Left lung (tissue), 10 donors: ENCODE measurements around the gene IRX4. TPM values are rescaled to one million over a fixed set of nuclear protein-coding genes. Genes with fewer than 3 reads are reported as not detected.

Source experiments
- ATAC-seq: fragments of 200-7000 bp; cut with Tn5 transposase; one replicate; pipeline ENCODE4 v1.9.1; 2020; ENCODE audit warnings: moderate library complexity
- DNase-seq, 4 donors: peaks; one replicate each; pipeline ENCODE4 v3.0.0-alpha.2; 2013 to 2020
- H3K27ac ChIP-seq, 2 donors: fragments of 200-600 bp; sonication (generic) in 1 of 2; one replicate each; pipeline versions ENCODE4 v1.5.0 to v1.8.0; 2020 to 2021
- H3K27me3 ChIP-seq, 2 donors: fragments of 200-600 bp; sonication (generic) in 1 of 2; one replicate each; pipeline versions ENCODE4 v1.5.0 to v1.8.0; 2020 to 2021
- H3K36me3 ChIP-seq, 2 donors: fragments of 200-600 bp; sonication (generic) in 1 of 2; one replicate each; pipeline versions ENCODE4 v1.5.0 to v1.8.0; 2020 to 2021
- H3K4me1 ChIP-seq, 2 donors: fragments of 200-600 bp; one replicate each; pipeline ENCODE4 v1.8.0; 2021
- H3K4me3 ChIP-seq, 2 donors: fragments of 200-600 bp; sonication (generic) in 1 of 2; one replicate each; pipeline versions ENCODE4 v1.5.0 to v1.8.0; 2020 to 2021; ENCODE audit warnings: mild to moderate bottlenecking in 1 of 2
- H3K9me3 ChIP-seq, 2 donors: fragments of 200-600 bp; sonication (generic) in 1 of 2; one replicate each; pipeline versions ENCODE4 v1.5.0 to v1.8.0; 2020 to 2021
- intact Hi-C, 2 donors: fragments of 100-400 bp; cut with DNase I; formaldehyde crosslinking; loops; one replicate each; pipeline versions ENCODE4 v1.11.2 to v1.14.2; 2022
- polyA plus RNA-seq, 6 donors: library from polyadenylated mRNA; unstranded; fragments of 120-200 nt; gene quantifications; one replicate each; pipeline ENCODE4 v1.2.1, GENCODE V29; 2013; ENCODE audit not compliant: insufficient read length in 6 of 6
- total RNA-seq, 2 donors: library from RNA; stranded (reverse); fragmentation: NEBNext Ultra II Directional; extraction: Animal tissue kit (Norgen Biotek cat#: 25700); gene quantifications; one replicate each; pipeline ENCODE4 v1.2.1, GENCODE V29; 2021
- TF ChIP-seq, protein P1 (sequence below), 2 donors: fragments of 200-600 bp; sonication (generic) in 1 of 2; IDR thresholded peaks; one replicate each; pipeline versions ENCODE4 v1.5.0 to v1.8.0; 2021; ENCODE audit warnings: antibody characterized with exemption in 2 of 2
- donor health status: DM: no; HTN: yes; CAD: no.
- donor health status: DM: no; HTN: no; CAD: no.

The IRX4 gene
- total and polyA plus RNA-seq, 8 donors: not detected

DNA sequence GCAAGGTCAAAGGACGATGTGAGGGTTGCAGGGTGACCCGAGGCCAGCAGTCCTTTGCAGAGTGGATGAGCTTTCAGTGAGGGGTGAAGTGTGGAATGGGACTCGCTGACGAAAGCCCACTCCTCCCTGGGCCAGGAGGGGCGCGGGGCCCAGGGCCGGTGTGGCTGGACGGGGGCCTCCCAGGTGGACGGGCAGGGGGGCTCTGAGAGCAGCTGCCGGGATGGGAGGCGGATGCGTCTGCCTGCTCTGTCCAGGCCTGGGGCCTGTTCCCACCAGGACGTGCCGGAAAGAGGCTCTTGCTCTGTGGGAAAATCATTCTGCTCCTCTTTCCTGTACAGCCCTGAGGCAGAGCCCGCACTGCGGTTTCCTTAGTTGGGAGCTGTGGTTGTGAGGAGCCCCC, 24.3 kb downstream of the IRX4 start:
- intact Hi-C loops: no loop called here
- Histone ChIP-seq H3K4me1 (no peaks in the 10 kb centered on the region), H3K27ac (no peak overlapping the region), H3K36me3 (no peaks in the 10 kb centered on the region), H3K4me3 (no peak overlapping the region), H3K27me3 (peaks cover 14 to 63% of the 10 kb centered on the region in 2 donors), H3K9me3 (no peaks in the 10 kb centered on the region)
- no peak for ATAC-seq
- peak in 1 of 4 donors; percentile 65 for DNase-seq
- TF ChIP-seq, protein P1, sequence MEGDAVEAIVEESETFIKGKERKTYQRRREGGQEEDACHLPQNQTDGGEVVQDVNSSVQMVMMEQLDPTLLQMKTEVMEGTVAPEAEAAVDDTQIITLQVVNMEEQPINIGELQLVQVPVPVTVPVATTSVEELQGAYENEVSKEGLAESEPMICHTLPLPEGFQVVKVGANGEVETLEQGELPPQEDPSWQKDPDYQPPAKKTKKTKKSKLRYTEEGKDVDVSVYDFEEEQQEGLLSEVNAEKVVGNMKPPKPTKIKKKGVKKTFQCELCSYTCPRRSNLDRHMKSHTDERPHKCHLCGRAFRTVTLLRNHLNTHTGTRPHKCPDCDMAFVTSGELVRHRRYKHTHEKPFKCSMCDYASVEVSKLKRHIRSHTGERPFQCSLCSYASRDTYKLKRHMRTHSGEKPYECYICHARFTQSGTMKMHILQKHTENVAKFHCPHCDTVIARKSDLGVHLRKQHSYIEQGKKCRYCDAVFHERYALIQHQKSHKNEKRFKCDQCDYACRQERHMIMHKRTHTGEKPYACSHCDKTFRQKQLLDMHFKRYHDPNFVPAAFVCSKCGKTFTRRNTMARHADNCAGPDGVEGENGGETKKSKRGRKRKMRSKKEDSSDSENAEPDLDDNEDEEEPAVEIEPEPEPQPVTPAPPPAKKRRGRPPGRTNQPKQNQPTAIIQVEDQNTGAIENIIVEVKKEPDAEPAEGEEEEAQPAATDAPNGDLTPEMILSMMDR (IDR thresholded peaks at IDR 0.05): no peak

DNA sequence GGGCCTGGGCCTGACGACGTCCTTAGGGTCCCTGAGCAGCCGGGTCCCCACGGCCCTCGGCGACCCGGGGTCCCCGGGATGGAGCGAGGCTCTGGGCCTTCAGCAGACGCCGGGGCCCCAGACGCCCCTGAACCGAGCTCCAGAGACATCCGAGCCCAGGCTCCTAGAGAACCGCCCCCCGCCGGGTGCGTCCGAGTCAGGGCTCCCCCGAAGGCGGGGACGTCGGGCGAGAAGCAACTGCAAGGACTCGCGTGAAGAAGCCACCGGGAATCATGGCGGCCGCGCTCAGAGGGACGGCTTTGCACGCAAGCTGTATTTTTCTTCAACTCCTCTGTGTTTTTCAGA, 25.5 kb downstream of the IRX4 start:
- Histone ChIP-seq H3K27me3 (peaks cover 23 to 62% of the 10 kb centered on the region in 2 donors), H3K9me3 (no peaks in the 10 kb centered on the region), H3K36me3 (no peaks in the 10 kb centered on the region), H3K4me1 (no peaks in the 10 kb centered on the region), H3K27ac (no peak overlapping the region), H3K4me3 (peak overlapping the region in 1 of 2 donors; percentile 15)
- ATAC-seq (no peak), DNase-seq (peak in 1 of 4 donors; percentile 78)
- TF ChIP-seq, protein P1 (IDR thresholded peaks at IDR 0.05): no peak
- intact Hi-C loops: no loop called here

DNA sequence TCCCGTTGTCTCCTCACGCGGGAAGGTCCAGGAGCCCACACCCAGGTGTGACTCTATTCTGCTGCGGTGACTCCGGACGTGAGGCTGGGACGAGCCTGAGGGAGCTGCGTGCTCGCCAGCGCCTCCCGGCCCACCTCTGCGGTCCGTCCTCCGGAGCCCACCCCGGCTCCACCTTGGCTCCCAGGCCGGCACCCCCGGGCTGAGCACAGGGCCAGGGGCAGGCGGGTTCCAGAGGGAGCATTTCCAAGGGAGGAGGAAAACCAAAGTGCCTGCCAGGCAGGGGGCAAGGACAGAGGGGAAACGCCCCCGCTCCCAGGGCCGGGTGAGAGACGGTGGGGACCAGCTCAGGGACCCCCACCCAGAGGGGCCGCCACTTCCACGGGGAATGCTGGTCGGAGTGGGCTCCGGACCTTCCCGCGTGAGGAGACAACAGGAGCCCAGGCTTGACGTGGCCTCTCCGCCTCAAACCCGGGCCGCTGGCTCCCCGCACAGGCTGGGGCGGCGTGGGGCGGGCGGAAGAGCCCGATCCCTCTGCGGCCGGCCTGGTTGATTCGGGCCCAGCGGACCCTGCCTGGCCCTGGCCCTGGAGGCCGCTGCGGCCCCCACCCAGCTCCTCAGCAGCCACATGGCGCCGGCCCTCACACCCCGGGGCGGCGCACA, 26.0 kb downstream of the IRX4 start:
- no peak for ATAC-seq
- Histone ChIP-seq H3K4me1 (no peaks in the 10 kb centered on the region), H3K27ac (no peak overlapping the region), H3K27me3 (peaks cover 28 to 62% of the 10 kb centered on the region in 2 donors), H3K4me3 (peak overlapping the region in 1 of 2 donors; percentile 15), H3K36me3 (no peaks in the 10 kb centered on the region), H3K9me3 (no peaks in the 10 kb centered on the region)
- intact Hi-C loops: no loop called here
- TF ChIP-seq, protein P1 (IDR thresholded peaks at IDR 0.05): no peak
- peak in 1 of 4 donors; percentile 69 for DNase-seq

DNA sequence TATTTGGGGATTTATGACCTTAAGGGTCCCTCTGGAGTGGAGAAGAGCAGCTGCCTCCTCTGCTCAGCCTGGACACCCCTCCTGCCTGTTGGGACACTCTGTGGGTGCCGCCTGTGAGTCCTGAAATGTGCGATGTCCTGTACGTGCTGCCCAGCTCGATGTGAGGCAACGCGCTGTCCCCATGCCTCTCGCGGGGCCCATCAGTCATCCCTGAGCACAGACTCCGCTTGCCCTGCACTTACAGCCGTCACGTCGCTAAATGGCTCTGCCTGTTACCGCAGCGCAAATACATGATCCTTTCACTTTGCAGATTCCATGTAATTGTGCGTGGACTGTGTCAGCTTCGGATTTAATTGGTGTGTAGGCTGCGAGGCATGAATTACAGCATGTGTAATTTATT, 27.1 kb downstream of the IRX4 start:
- no peak for ATAC-seq
- Histone ChIP-seq H3K4me3 (no peak overlapping the region), H3K9me3 (no peaks in the 10 kb centered on the region), H3K27ac (no peak overlapping the region), H3K36me3 (no peaks in the 10 kb centered on the region), H3K4me1 (no peaks in the 10 kb centered on the region), H3K27me3 (peaks cover 39 to 72% of the 10 kb centered on the region in 2 donors)
- DNase-seq: peak in 1 of 4 donors; percentile 66
- TF ChIP-seq, protein P1 (IDR thresholded peaks at IDR 0.05): no peak
- intact Hi-C loops: no loop called here

DNA sequence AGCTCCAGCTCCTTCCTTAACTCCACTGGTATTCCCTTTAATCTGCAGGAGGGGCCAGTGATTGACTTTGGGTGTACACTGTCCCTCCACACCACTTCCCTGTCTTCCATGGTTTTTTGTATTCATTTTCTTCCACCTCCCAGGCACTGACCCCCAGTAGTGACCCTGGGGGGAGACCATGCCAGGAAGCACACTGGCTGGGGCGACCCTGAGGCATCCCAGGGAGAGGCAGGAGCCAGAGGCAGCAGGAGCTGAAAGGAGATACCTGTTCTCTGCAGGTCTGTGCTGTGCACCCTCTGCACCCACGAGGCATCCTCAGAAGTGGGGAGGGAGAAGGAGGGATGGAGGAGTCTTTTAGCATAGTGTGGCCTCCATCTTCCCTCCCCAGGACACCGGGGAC, 27.6 kb downstream of the IRX4 start:
- Histone ChIP-seq H3K36me3 (no peaks in the 10 kb centered on the region), H3K4me3 (no peak overlapping the region), H3K9me3 (no peaks in the 10 kb centered on the region), H3K27me3 (peaks cover 43 to 77% of the 10 kb centered on the region in 2 donors), H3K27ac (no peak overlapping the region), H3K4me1 (no peaks in the 10 kb centered on the region)
- intact Hi-C loops: no loop called here
- no peak for ATAC-seq
- DNase-seq: peak in 1 of 4 donors; percentile 32
- TF ChIP-seq, protein P1 (IDR thresholded peaks at IDR 0.05): no peak
